Stimulated activated CD4-positive, alpha-beta T cell treated with anti-CD3 and anti-CD28 coated beads, Interleukin-4, amount 100 ng/mL, for 48 hours (primary cell): ENCODE results near the gene VEPH1.

Experiments
- DNase-seq, 2 donors: peaks; one replicate each; pipeline ENCODE4 v3.0.0-alpha.2; 2020; ENCODE audit warnings: low read depth in 2 of 2

VEPH1 gene

GRCh38 chr3:157523814-157524213 lies 20.6 kb upstream of the VEPH1 start:
- DNase-seq: no peak

- no peak for DNase-seq
Observed at GRCh38 chr3:157522648-157523047, 19.4 kb upstream of the VEPH1 start.

GRCh38 chr3:157520485-157521150 lies 17.4 kb upstream of the VEPH1 start:
- DNase-seq: no peak

- DNase-seq: no peak
Observed at GRCh38 chr3:157518881-157519280, 15.7 kb upstream of the VEPH1 start.

GRCh38 chr3:157516928-157517327 lies 13.7 kb upstream of the VEPH1 start:
- DNase-seq: no peak

GRCh38 chr3:157515398-157515797 lies 12.2 kb upstream of the VEPH1 start:
- DNase-seq: no peak

- no peak for DNase-seq
Observed at GRCh38 chr3:157514371-157514895, 11.2 kb upstream of the VEPH1 start.

GRCh38 chr3:157513585-157513984 lies 10.4 kb upstream of the VEPH1 start:
- no peak for DNase-seq

- no peak for DNase-seq
Observed at GRCh38 chr3:157512534-157512933, 9.3 kb upstream of the VEPH1 start.

- DNase-seq: no peak
Observed at GRCh38 chr3:157508461-157508860, 5.2 kb upstream of the VEPH1 start.

GRCh38 chr3:157501863-157502262 lies 1.4 kb downstream of the VEPH1 start:
- no peak for DNase-seq

GRCh38 chr3:157500232-157500631 lies 3.0 kb downstream of the VEPH1 start:
- no peak for DNase-seq

- DNase-seq: no peak
Observed at GRCh38 chr3:157499342-157499963, 3.8 kb downstream of the VEPH1 start.

- no peak for DNase-seq
Observed at GRCh38 chr3:157498371-157498770, 4.8 kb downstream of the VEPH1 start.

- DNase-seq: no peak
Observed at GRCh38 chr3:157495846-157496245, 7.4 kb downstream of the VEPH1 start.

- no peak for DNase-seq
Observed at GRCh38 chr3:157494581-157495281, 8.5 kb downstream of the VEPH1 start.

GRCh38 chr3:157493627-157494550 lies 9.3 kb downstream of the VEPH1 start:
- DNase-seq: no peak

GRCh38 chr3:157491136-157491535 lies 12.1 kb downstream of the VEPH1 start:
- no peak for DNase-seq

- no peak for DNase-seq
Observed at GRCh38 chr3:157488144-157488543, 15.1 kb downstream of the VEPH1 start.

GRCh38 chr3:157487339-157487738 lies 15.9 kb downstream of the VEPH1 start:
- DNase-seq: no peak

GRCh38 chr3:157479464-157480243 lies 23.6 kb downstream of the VEPH1 start:
- no peak for DNase-seq
